ENCODE results near the gene NOXO1.

The NOXO1 gene

GRCh38 chr16:2001456-2002355 lies 20.4 kb upstream of the NOXO1 start:
- no peak for DNase-seq (ENCODE audit: low read depth)
- Histone ChIP-seq H3K4me1 (ENCODE audit: control insufficient read depth, insufficient read depth, low read length) (peaks cover 47% of the 10 kb centered on the region), H3K36me3 (ENCODE audit: control insufficient read depth, insufficient read depth, low read length, severe bottlenecking) (peaks cover 52% of the 10 kb centered on the region), H3K4me3 (ENCODE audit: low read length) (no peak overlapping the region), H3K27me3 (replicated peaks; ENCODE audit: control insufficient read depth, insufficient read depth, low read length) (no peaks in the 10 kb centered on the region), H3K9me3 (ENCODE audit: control insufficient read depth, low read length) (no peaks in the 10 kb centered on the region), H3K9ac (ENCODE audit: low read length) (no peak overlapping the region)

- H3K9ac ChIP-seq (ENCODE audit: low read length): no peak overlapping the region
- DNase-seq (ENCODE audit: low read depth): no peak
- H3K4me1 ChIP-seq (ENCODE audit: control insufficient read depth, insufficient read depth, low read length): peaks cover 45% of the 10 kb centered on the region
- H3K27me3 ChIP-seq (replicated peaks; ENCODE audit: control insufficient read depth, insufficient read depth, low read length): no peaks in the 10 kb centered on the region
- H3K9me3 ChIP-seq (ENCODE audit: control insufficient read depth, low read length): no peaks in the 10 kb centered on the region
- H3K36me3 ChIP-seq (ENCODE audit: control insufficient read depth, insufficient read depth, low read length, severe bottlenecking): peaks cover 52% of the 10 kb centered on the region
- H3K4me3 ChIP-seq (ENCODE audit: low read length): no peak overlapping the region
These were observed 19.8 kb upstream of the NOXO1 start for GRCh38 chr16:2001035-2001434.

GRCh38 chr16:1999866-2000514 lies 18.7 kb upstream of the NOXO1 start:
- H3K9ac ChIP-seq (ENCODE audit: low read length): no peak overlapping the region
- H3K36me3 ChIP-seq (ENCODE audit: control insufficient read depth, insufficient read depth, low read length, severe bottlenecking): peaks cover 58% of the 10 kb centered on the region
- no peaks in the 10 kb centered on the region for H3K9me3 ChIP-seq (ENCODE audit: control insufficient read depth, low read length)
- no peaks in the 10 kb centered on the region for H3K27me3 ChIP-seq (replicated peaks; ENCODE audit: control insufficient read depth, insufficient read depth, low read length)
- H3K4me3 ChIP-seq (ENCODE audit: low read length): no peak overlapping the region
- no peak for DNase-seq (ENCODE audit: low read depth)
- peaks cover 35% of the 10 kb centered on the region for H3K4me1 ChIP-seq (ENCODE audit: control insufficient read depth, insufficient read depth, low read length)

GRCh38 chr16:1998852-1999801 lies 17.9 kb upstream of the NOXO1 start:
- Histone ChIP-seq H3K36me3 (ENCODE audit: control insufficient read depth, insufficient read depth, low read length, severe bottlenecking) (peaks cover 58% of the 10 kb centered on the region), H3K4me3 (ENCODE audit: low read length) (no peak overlapping the region)
- DNase-seq (ENCODE audit: low read depth): no peak

GRCh38 chr16:1998360-1998835 lies 17.1 kb upstream of the NOXO1 start:
- peak overlapping the region; percentile 5 for H3K9ac ChIP-seq (ENCODE audit: low read length)
- peaks cover 56% of the 10 kb centered on the region for H3K36me3 ChIP-seq (ENCODE audit: control insufficient read depth, insufficient read depth, low read length, severe bottlenecking)
- H3K4me1 ChIP-seq (ENCODE audit: control insufficient read depth, insufficient read depth, low read length): peaks cover 25% of the 10 kb centered on the region
- H3K9me3 ChIP-seq (ENCODE audit: control insufficient read depth, low read length): no peaks in the 10 kb centered on the region
- H3K4me3 ChIP-seq (ENCODE audit: low read length): no peak overlapping the region
- DNase-seq (ENCODE audit: low read depth): no peak
- no peaks in the 10 kb centered on the region for H3K27me3 ChIP-seq (replicated peaks; ENCODE audit: control insufficient read depth, insufficient read depth, low read length)

More at GRCh38 chr16:1998852-1999801, 17.9 kb upstream of the NOXO1 start:
- Histone ChIP-seq H3K9ac (ENCODE audit: low read length) (no peak overlapping the region), H3K4me1 (ENCODE audit: control insufficient read depth, insufficient read depth, low read length) (peaks cover 29% of the 10 kb centered on the region), H3K27me3 (replicated peaks; ENCODE audit: control insufficient read depth, insufficient read depth, low read length) (no peaks in the 10 kb centered on the region), H3K9me3 (ENCODE audit: control insufficient read depth, low read length) (no peaks in the 10 kb centered on the region)

- peaks cover 24% of the 10 kb centered on the region for H3K4me1 ChIP-seq (ENCODE audit: control insufficient read depth, insufficient read depth, low read length)
- peak; percentile 27 for DNase-seq (ENCODE audit: low read depth)
- peak overlapping the region; percentile 47 for H3K9ac ChIP-seq (ENCODE audit: low read length)
- H3K27me3 ChIP-seq (replicated peaks; ENCODE audit: control insufficient read depth, insufficient read depth, low read length): no peaks in the 10 kb centered on the region
- H3K4me3 ChIP-seq (ENCODE audit: low read length): no peak overlapping the region
- no peaks in the 10 kb centered on the region for H3K9me3 ChIP-seq (ENCODE audit: control insufficient read depth, low read length)
- peaks cover 49% of the 10 kb centered on the region for H3K36me3 ChIP-seq (ENCODE audit: control insufficient read depth, insufficient read depth, low read length, severe bottlenecking)
These were observed 16.5 kb upstream of the NOXO1 start for GRCh38 chr16:1997494-1998359.

- Histone ChIP-seq H3K27me3 (replicated peaks; ENCODE audit: control insufficient read depth, insufficient read depth, low read length) (peaks cover 18% of the 10 kb centered on the region), H3K4me1 (ENCODE audit: control insufficient read depth, insufficient read depth, low read length) (peaks cover 30% of the 10 kb centered on the region), H3K36me3 (ENCODE audit: control insufficient read depth, insufficient read depth, low read length, severe bottlenecking) (peaks cover 12% of the 10 kb centered on the region), H3K9me3 (ENCODE audit: control insufficient read depth, low read length) (no peaks in the 10 kb centered on the region), H3K9ac (ENCODE audit: low read length) (no peak overlapping the region), H3K4me3 (ENCODE audit: low read length) (no peak overlapping the region)
- DNase-seq (ENCODE audit: low read depth): no peak
These were observed 12.5 kb upstream of the NOXO1 start for GRCh38 chr16:1993731-1994131.

GRCh38 chr16:1992704-1993317 lies 11.5 kb upstream of the NOXO1 start:
- DNase-seq (ENCODE audit: low read depth): no peak
- Histone ChIP-seq H3K9ac (ENCODE audit: low read length) (no peak overlapping the region), H3K4me3 (ENCODE audit: low read length) (no peak overlapping the region), H3K27me3 (replicated peaks; ENCODE audit: control insufficient read depth, insufficient read depth, low read length) (peaks cover 18% of the 10 kb centered on the region), H3K36me3 (ENCODE audit: control insufficient read depth, insufficient read depth, low read length, severe bottlenecking) (peaks cover 7% of the 10 kb centered on the region), H3K4me1 (ENCODE audit: control insufficient read depth, insufficient read depth, low read length) (peaks cover 24% of the 10 kb centered on the region), H3K9me3 (ENCODE audit: control insufficient read depth, low read length) (no peaks in the 10 kb centered on the region)

GRCh38 chr16:1991948-1992703 lies 10.9 kb upstream of the NOXO1 start:
- H3K4me3 ChIP-seq (ENCODE audit: low read length): peak overlapping the region; percentile 73
- no peaks in the 10 kb centered on the region for H3K9me3 ChIP-seq (ENCODE audit: control insufficient read depth, low read length)
- peaks cover 18% of the 10 kb centered on the region for H3K27me3 ChIP-seq (replicated peaks; ENCODE audit: control insufficient read depth, insufficient read depth, low read length)
- peaks cover 17% of the 10 kb centered on the region for H3K4me1 ChIP-seq (ENCODE audit: control insufficient read depth, insufficient read depth, low read length)
- DNase-seq (ENCODE audit: low read depth): peak; percentile 97
- peak overlapping the region; percentile 56 for H3K9ac ChIP-seq (ENCODE audit: low read length)
- H3K36me3 ChIP-seq (ENCODE audit: control insufficient read depth, insufficient read depth, low read length, severe bottlenecking): peaks cover 6% of the 10 kb centered on the region

Data from adipocyte (in vitro differentiated cells).